ENCODE measurements around the gene UAP1L1. TPM values are rescaled to one million over a fixed set of nuclear protein-coding genes. Genes with fewer than 3 reads are reported as not detected.

Gene UAP1L1
- total RNA-seq, 2 donors from 2014 or later = 9.0 to 13.0 TPM

DNA sequence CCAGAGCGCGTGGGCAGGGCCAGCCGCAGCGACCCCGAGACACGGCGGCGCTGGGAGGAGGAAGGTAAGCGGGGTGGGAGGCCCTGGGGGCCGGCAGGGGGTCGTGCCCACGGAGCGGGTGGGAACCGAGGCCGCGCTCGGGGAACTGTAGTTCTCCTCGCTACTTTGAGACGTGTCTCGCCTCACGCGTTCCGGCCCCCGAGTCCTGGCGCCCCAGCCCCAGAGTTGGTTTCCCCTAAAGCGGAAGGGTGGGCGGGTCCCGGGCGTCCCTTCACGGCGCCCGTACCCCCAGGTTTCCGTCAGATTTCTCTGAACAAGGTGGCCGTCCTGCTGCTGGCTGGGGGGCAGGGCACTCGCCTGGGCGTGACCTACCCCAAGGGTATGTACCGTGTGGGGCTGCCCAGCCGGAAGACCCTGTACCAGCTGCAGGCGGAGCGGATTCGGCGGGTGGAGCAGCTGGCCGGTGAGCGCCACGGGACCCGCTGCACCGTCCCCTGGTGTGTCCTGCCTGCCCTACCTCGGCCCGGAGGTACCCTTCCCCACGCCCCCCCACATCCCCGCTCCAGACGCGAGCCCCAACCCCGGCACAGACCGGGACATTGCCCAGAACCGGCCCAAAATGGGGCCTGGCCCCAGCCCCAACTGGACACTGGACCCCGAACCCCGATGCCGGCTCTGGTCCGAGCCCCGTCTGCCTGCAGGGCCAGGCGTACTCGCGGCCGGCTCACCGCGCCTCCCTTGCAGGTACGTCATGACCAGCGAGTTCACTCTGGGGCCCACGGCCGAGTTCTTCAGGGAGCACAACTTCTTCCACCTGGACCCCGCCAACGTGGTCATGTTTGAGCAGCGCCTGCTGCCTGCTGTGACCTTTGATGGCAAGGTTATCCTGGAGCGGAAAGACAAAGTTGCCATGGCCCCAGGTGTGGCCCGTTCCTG lies 709 bp downstream of the UAP1L1 start:
- H3K27ac ChIP-seq = peak overlapping the region; percentile 20
- DNase-seq = peak; percentile 54
- H3K9ac ChIP-seq (ENCODE audit: low read depth in 2 of 2, low read length in 2 of 2) = peak overlapping the region; percentile 65 to 79

DNA sequence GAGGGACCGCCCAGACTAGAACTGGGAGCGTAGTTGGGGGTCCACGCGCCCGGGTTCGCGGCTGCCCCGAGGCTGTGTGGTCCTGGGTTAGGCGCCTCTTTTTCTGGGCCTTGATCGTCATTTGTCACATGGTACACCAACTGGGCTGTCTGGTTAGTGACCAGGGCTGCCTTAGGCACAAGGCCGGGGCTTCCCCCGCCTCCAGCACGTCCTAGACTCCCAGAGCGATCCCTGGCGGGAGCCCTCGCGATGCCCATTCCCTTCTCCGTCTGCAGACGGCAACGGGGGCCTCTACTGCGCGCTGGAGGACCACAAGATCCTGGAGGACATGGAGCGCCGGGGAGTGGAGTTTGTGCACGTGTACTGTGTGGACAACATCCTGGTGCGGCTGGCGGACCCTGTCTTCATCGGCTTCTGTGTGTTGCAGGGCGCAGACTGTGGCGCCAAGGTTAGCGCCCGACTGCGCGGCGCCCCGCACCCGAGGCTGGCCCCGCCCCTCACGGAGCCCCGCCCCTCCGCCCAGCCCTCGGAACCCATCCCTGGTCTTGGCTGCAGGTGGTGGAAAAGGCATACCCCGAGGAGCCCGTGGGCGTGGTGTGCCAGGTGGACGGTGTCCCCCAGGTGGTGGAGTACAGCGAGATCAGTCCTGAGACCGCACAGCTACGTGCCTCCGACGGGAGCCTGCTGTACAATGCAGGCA lies 1.5 kb downstream of the UAP1L1 start:
- Histone ChIP-seq H3K4me3 (peak overlapping the region; percentile 55), H3K36me3 (no peaks in the 10 kb centered on the region), H3K9ac (ENCODE audit: low read depth in 2 of 2, low read length in 2 of 2) (peak overlapping the region; percentile 65 to 79), H3K27me3 (no peaks in the 10 kb centered on the region), H3K27ac (no peak overlapping the region), H3K4me1 (peaks cover 8% of the 10 kb centered on the region), H3K9me3 (no peaks in the 10 kb centered on the region)
- intact Hi-C loops (cut with DNase I) = no loop called here
- TF ChIP-seq, protein P1, sequence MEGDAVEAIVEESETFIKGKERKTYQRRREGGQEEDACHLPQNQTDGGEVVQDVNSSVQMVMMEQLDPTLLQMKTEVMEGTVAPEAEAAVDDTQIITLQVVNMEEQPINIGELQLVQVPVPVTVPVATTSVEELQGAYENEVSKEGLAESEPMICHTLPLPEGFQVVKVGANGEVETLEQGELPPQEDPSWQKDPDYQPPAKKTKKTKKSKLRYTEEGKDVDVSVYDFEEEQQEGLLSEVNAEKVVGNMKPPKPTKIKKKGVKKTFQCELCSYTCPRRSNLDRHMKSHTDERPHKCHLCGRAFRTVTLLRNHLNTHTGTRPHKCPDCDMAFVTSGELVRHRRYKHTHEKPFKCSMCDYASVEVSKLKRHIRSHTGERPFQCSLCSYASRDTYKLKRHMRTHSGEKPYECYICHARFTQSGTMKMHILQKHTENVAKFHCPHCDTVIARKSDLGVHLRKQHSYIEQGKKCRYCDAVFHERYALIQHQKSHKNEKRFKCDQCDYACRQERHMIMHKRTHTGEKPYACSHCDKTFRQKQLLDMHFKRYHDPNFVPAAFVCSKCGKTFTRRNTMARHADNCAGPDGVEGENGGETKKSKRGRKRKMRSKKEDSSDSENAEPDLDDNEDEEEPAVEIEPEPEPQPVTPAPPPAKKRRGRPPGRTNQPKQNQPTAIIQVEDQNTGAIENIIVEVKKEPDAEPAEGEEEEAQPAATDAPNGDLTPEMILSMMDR (IDR thresholded peaks at IDR 0.05) = no peak
- peak; percentile 65 for DNase-seq

More for the DNA sequence above, 709 bp downstream of the UAP1L1 start:
- H3K4me1 ChIP-seq = peaks cover 8% of the 10 kb centered on the region
- no peaks in the 10 kb centered on the region for H3K36me3 ChIP-seq
- TF ChIP-seq, protein P1 (IDR thresholded peaks at IDR 0.05) = no peak
- intact Hi-C loops (cut with DNase I) = no loop called here
- no peaks in the 10 kb centered on the region for H3K27me3 ChIP-seq
- H3K4me3 ChIP-seq = peak overlapping the region; percentile 55
- H3K9me3 ChIP-seq = no peaks in the 10 kb centered on the region

DNA sequence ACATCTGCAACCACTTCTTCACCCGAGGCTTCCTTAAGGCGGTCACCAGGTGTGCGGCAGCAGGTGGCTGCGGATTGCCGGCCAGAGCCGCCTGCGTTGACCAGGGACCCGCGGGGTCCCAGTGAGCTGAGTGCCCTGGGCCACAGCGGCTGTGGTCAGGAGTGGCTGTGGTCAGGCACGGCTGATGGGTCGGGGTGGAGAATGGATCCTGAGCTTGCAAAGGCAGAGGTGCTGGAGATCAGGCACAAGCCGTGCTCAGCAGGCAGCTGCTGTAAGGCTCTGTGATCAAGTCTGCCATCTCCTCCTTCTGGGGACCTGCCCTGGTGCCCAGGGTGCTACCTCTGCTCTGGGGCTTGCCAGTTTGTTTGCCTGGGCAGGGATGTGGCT lies 2.1 kb downstream of the UAP1L1 start:
- TF ChIP-seq, protein P1 (IDR thresholded peaks at IDR 0.05) = no peak
- Histone ChIP-seq H3K27me3 (no peaks in the 10 kb centered on the region), H3K36me3 (no peaks in the 10 kb centered on the region), H3K27ac (no peak overlapping the region), H3K9me3 (no peaks in the 10 kb centered on the region), H3K9ac (ENCODE audit: low read depth in 2 of 2, low read length in 2 of 2) (no peak overlapping the region), H3K4me3 (no peak overlapping the region), H3K4me1 (peaks cover 8% of the 10 kb centered on the region)
- intact Hi-C loops (cut with DNase I) = no loop called here
- no peak for DNase-seq

DNA sequence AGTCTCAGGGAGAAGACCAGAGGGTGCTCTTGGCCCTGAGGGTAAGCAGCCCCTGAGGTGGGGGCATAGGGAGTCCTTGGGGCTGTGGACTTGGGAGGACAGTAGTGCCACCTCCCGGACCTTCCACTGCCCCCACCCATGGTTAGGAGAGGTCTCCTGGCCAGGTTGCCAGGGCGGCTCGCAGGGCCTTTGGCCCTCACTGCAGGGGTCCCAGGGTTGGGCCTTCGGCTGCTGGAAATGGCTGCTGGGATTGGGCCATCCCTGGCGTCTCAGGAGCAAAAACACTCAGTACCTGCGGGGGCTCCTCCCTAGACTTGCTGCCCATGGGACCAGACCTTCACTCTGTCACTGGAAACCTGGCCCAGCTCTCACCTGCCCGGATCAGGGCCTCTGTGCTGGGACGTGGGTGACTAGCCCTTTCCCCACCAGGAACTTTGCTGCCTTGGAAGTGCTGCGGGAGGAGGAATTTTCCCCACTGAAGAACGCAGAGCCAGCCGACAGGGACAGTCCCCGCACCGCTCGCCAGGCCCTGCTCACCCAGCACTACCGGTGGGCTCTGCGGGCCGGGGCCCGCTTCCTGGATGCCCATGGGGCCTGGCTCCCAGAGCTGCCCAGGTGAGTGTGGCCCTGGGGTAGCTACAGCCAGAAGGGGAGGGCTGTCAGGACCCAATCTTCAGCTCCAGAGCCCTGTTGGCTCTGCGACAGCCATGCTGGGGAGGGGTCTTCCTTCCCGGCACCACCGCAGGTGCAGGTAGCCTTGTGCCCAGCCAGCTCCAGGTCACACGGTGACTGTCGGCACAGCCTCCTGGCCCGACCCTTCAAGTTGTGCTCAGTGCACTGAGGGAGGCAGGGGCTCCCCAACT lies 3.2 kb downstream of the UAP1L1 start:
- Histone ChIP-seq H3K27me3 (no peaks in the 10 kb centered on the region), H3K4me1 (peaks cover 8% of the 10 kb centered on the region), H3K4me3 (no peak overlapping the region), H3K9ac (ENCODE audit: low read depth in 2 of 2, low read length in 2 of 2) (no peak overlapping the region), H3K36me3 (no peaks in the 10 kb centered on the region), H3K9me3 (no peaks in the 10 kb centered on the region), H3K27ac (no peak overlapping the region)
- no peak for DNase-seq
- TF ChIP-seq, protein P1 (IDR thresholded peaks at IDR 0.05) = no peak
- intact Hi-C loops (cut with DNase I) = no loop called here
